ENCODE data around the gene FHIT. TPM values are rescaled to one million over a fixed set of nuclear protein-coding genes. Genes with fewer than 3 reads are reported as not detected.

The FHIT gene
- total and polyA plus RNA-seq, 2 of the 4 experiments (the other 2 are of a cell fraction), result 0.07 TPM; not detected in 1

DNA sequence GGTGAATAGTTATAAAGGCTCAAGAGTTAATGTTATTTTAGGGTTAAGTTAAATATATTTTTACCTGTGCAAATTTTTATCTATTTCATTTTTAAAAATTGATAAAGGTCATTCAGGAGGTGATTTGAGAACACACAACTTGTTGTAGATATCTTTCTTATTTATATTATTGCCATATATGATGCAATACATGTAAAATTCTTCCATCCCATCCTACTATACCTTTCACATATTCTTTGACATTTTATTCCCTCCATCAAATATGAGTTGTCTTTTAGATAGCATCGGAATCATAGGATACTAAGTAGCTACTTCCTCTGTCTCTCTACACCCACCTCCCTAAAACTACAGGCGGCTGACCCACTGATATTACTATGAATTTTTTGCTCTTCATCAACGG, 734.1 kb downstream of the FHIT start:
- TF ChIP-seq, protein P1, sequence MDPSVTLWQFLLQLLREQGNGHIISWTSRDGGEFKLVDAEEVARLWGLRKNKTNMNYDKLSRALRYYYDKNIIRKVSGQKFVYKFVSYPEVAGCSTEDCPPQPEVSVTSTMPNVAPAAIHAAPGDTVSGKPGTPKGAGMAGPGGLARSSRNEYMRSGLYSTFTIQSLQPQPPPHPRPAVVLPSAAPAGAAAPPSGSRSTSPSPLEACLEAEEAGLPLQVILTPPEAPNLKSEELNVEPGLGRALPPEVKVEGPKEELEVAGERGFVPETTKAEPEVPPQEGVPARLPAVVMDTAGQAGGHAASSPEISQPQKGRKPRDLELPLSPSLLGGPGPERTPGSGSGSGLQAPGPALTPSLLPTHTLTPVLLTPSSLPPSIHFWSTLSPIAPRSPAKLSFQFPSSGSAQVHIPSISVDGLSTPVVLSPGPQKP (IDR thresholded peaks at IDR 0.05; ENCODE audit: borderline replicate concordance, low read depth, low read length), result no peak
- TF ChIP-seq POLR2A (IDR thresholded peaks at IDR 0.05; ENCODE audit: low read depth, low read length) (no peak), FOS (IDR thresholded peaks at IDR 0.05; ENCODE audit: low read depth, low read length) (no peak), BHLHE40 (IDR thresholded peaks at IDR 0.05; ENCODE audit: low read depth, low read length) (no peak), RAD21 (IDR thresholded peaks at IDR 0.05; ENCODE audit: low read length) (no peak), RCOR1 (IDR thresholded peaks at IDR 0.05; ENCODE audit: insufficient replicate concordance, low read length) (no peak), CEBPB (IDR thresholded peaks at IDR 0.05; ENCODE audit: low read depth, low read length) (peak; percentile 35; the same call in 1 of the 2 replicates)
- TF ChIP-seq, protein P2, sequence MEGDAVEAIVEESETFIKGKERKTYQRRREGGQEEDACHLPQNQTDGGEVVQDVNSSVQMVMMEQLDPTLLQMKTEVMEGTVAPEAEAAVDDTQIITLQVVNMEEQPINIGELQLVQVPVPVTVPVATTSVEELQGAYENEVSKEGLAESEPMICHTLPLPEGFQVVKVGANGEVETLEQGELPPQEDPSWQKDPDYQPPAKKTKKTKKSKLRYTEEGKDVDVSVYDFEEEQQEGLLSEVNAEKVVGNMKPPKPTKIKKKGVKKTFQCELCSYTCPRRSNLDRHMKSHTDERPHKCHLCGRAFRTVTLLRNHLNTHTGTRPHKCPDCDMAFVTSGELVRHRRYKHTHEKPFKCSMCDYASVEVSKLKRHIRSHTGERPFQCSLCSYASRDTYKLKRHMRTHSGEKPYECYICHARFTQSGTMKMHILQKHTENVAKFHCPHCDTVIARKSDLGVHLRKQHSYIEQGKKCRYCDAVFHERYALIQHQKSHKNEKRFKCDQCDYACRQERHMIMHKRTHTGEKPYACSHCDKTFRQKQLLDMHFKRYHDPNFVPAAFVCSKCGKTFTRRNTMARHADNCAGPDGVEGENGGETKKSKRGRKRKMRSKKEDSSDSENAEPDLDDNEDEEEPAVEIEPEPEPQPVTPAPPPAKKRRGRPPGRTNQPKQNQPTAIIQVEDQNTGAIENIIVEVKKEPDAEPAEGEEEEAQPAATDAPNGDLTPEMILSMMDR (conservative IDR thresholded peaks at IDR 0.05; ENCODE audit: low read depth, low read length), result no peak

More for the DNA sequence above, 734.1 kb downstream of the FHIT start:
- Histone ChIP-seq H3K18ac (ENCODE audit: low read depth, low read length) (no peak overlapping the region), H3K4me2 (ENCODE audit: low read depth, low read length) (no peak overlapping the region), H2BK5ac (ENCODE audit: low read depth, low read length, poor library complexity, severe bottlenecking) (no peak overlapping the region), H2BK15ac (ENCODE audit: low read depth, low read length) (no peak overlapping the region), H2AK5ac (ENCODE audit: low read depth, low read length) (no peak overlapping the region), H3K27me3 (ENCODE audit: control insufficient read depth, insufficient read depth, low read length) (no peaks in the 10 kb centered on the region), H3K23ac (ENCODE audit: low read depth, low read length) (no peak overlapping the region), H3K79me1 (ENCODE audit: low read depth in 1 of 2, low read length in 2 of 2) (no peaks in the 10 kb centered on the region), H3K27ac (ENCODE audit: insufficient read depth, low read length) (no peak overlapping the region), H4K5ac (ENCODE audit: low read depth, low read length) (no peak overlapping the region), H3K56ac (ENCODE audit: extremely low read depth, insufficient read depth, low read length) (no peak overlapping the region), H3K4me1 (ENCODE audit: control insufficient read depth, insufficient read depth, low read length) (no peaks in the 10 kb centered on the region), H3K9ac (ENCODE audit: low read depth, low read length) (no peak overlapping the region), H2BK120ac (ENCODE audit: low read depth, low read length) (no peak overlapping the region), H4K20me1 (ENCODE audit: insufficient read depth, low read length) (no peaks in the 10 kb centered on the region), H3K4ac (ENCODE audit: low read depth, low read length) (no peak overlapping the region), H3K9me3 (ENCODE audit: control insufficient read depth, insufficient read depth, low read length) (no peaks in the 10 kb centered on the region), H2AK9ac (replicated peaks; ENCODE audit: low read depth, low read length, poor library complexity) (no peak overlapping the region), H3K4me3 (ENCODE audit: insufficient read depth, low read depth, low read length) (no peak overlapping the region), H4K8ac (ENCODE audit: low read depth in 2 of 2, low read length in 2 of 2) (no peak overlapping the region), H2BK20ac (ENCODE audit: low read depth, low read length) (no peak overlapping the region), H2AFZ (replicated peaks; ENCODE audit: low read length, poor library complexity) (no peak overlapping the region), H3K9me1 (ENCODE audit: insufficient read depth, low read length) (no peaks in the 10 kb centered on the region), H3K14ac (replicated peaks; ENCODE audit: low read depth, low read length) (no peak overlapping the region), H4K91ac (ENCODE audit: insufficient read depth, low read depth, low read length) (no peak overlapping the region), H3K36me3 (ENCODE audit: control insufficient read depth, insufficient read depth, low read length) (no peaks in the 10 kb centered on the region)
- in situ Hi-C loops (cut with MboI; ENCODE audit: low sequenced_read_pairs), result no loop called here
- dilution Hi-C loops (cut with HindIII; ENCODE audit: low sequenced_read_pairs, unreplicated experiment), result no loop called here
- ATAC-seq (ENCODE audit: low read depth) (no peak), DNase-seq (no peak)
- ChIA-PET POLR2A (ENCODE audit: unreplicated experiment) (no interaction called here), CTCF (no interaction called here)
- intact Hi-C loops (cut with micrococcal nuclease), result no loop called here
- BruUV-seq (replicated peaks), result no TSS peak
- WGBS, 2 experiments (ENCODE audit: extremely low coverage in 2 of 2, insufficient read length in 1 of 2), result no CpG with 5 or more reads among the region's 3 CpGs
